Neural cell (in vitro differentiated cells): ENCODE data around the gene DNAJC5. TPM values are rescaled to one million over a fixed set of nuclear protein-coding genes. Genes with fewer than 3 reads are reported as not detected.

Experiments
- H2AFZ ChIP-seq: fragments of 200-600, 300-800 bp; sonication (generic), shearing (Covaris generic); 2 replicates; pipeline ENCODE4 v1.6.0; 2014; ENCODE audit warnings: low read depth, mild to moderate bottlenecking, antibody characterized with exemption, low read length, moderate library complexity
- H3F3A ChIP-seq: fragments of 200-600 bp; shearing (Covaris generic); 2 replicates; pipeline ENCODE4 v1.6.1; 2016; ENCODE audit warnings: mild to moderate bottlenecking, moderate library complexity, mixed read lengths, antibody characterized with exemption, low read length; ENCODE audit not compliant: insufficient read depth, poor library complexity, severe bottlenecking
- H3K27ac ChIP-seq: fragments of 200-600, 300-800 bp; sonication (generic), shearing (Covaris generic); 2 replicates; pipeline ENCODE4 v1.5.1; 2014; ENCODE audit warnings: mild to moderate bottlenecking, low read length, moderate library complexity
- H3K27me3 ChIP-seq: fragments of 300-800, 200-600 bp; sonication (generic), shearing (Covaris generic); 2 replicates; pipeline ENCODE4 v1.6.0; 2014; ENCODE audit warnings: mild to moderate bottlenecking, low read depth, low read length, moderate library complexity; ENCODE audit not compliant: insufficient read depth
- H3K36me3 ChIP-seq: fragments of 300-800, 200-600 bp; sonication (generic), shearing (Covaris generic); 2 replicates; pipeline ENCODE4 v1.5.1; 2014; ENCODE audit warnings: mild to moderate bottlenecking, antibody characterized with exemption, low read length, moderate library complexity; ENCODE audit not compliant: insufficient read depth
- H3K4me2 ChIP-seq: fragments of 300-800, 200-600 bp; sonication (generic), shearing (Covaris generic); 2 replicates; pipeline ENCODE4 v1.6.0; 2014; ENCODE audit warnings: mild to moderate bottlenecking, low read length
- H3K4me3 ChIP-seq: fragments of 300-800, 200-600 bp; sonication (generic), shearing (Covaris generic); 2 replicates; pipeline ENCODE4 v1.5.1; 2014; ENCODE audit warnings: mild to moderate bottlenecking, low read length, moderate library complexity
- H3K79me2 ChIP-seq: fragments of 200-600 bp; shearing (Covaris generic); replicated peaks from 2 replicates; pipeline ENCODE4 v1.6.0; 2014; ENCODE audit warnings: mild to moderate bottlenecking, low read length, moderate library complexity; ENCODE audit not compliant: insufficient read depth
- H3K9ac ChIP-seq: fragments of 300-800, 200-600 bp; sonication (generic), shearing (Covaris generic); 2 replicates; pipeline ENCODE4 v1.6.1; 2016; ENCODE audit warnings: mild to moderate bottlenecking, low read length, mixed read lengths
- H3K9me2 ChIP-seq: fragments of 200-600 bp; shearing (Covaris generic); 2 replicates; pipeline ENCODE4 v1.6.1; 2016; ENCODE audit warnings: mild to moderate bottlenecking, low read length, mixed read lengths; ENCODE audit not compliant: insufficient read depth
- H3K9me3 ChIP-seq: fragments of 200-600, 300-800 bp; sonication (generic), shearing (Covaris generic); 2 replicates; pipeline ENCODE4 v1.6.1; 2016; ENCODE audit warnings: mild to moderate bottlenecking, mixed run types, low read length, moderate library complexity, mixed read lengths
- H4K20me1 ChIP-seq: fragments of 200-600 bp; shearing (Covaris generic); 2 replicates; pipeline ENCODE4 v1.6.1; 2016; ENCODE audit warnings: mild to moderate bottlenecking, mixed run types; ENCODE audit not compliant: insufficient read depth
- CTCF ChIP-seq: fragments of 450-650 bp; IDR thresholded peaks from 2 replicates; pipeline ENCODE4 v1.5.1; 2014; ENCODE audit warnings: antibody characterized with exemption, mild to moderate bottlenecking, moderate library complexity; ENCODE audit not compliant: poor library complexity, severe bottlenecking
- EP300 ChIP-seq: fragments of 450-650 bp; conservative IDR thresholded peaks from 2 replicates; pipeline ENCODE4 v1.6.1; 2014; ENCODE audit warnings: antibody characterized with exemption, mild to moderate bottlenecking, moderate library complexity; ENCODE audit not compliant: poor library complexity, severe bottlenecking
- EZH2 ChIP-seq: fragments of 200-600, 300-800 bp; shearing (Covaris generic), sonication (generic); IDR thresholded peaks from 2 replicates; pipeline ENCODE4 v1.6.1; 2014; ENCODE audit warnings: antibody characterized with exemption, low read length, borderline replicate concordance, mild to moderate bottlenecking; ENCODE audit not compliant: insufficient read depth, poor library complexity, severe bottlenecking
- MXI1 ChIP-seq: fragments of 450-650 bp; conservative IDR thresholded peaks from 2 replicates; pipeline ENCODE4 v1.6.1; 2014; ENCODE audit warnings: antibody characterized with exemption, mild to moderate bottlenecking; ENCODE audit not compliant: poor library complexity, severe bottlenecking
- POLR2AphosphoS5 ChIP-seq: IDR thresholded peaks from 2 replicates; pipeline ENCODE4 v1.6.1; 2012
- RAD21 ChIP-seq: fragments of 450-650 bp; conservative IDR thresholded peaks from 2 replicates; pipeline ENCODE4 v1.6.1; 2014; ENCODE audit warnings: antibody characterized with exemption, mild to moderate bottlenecking, moderate library complexity
- SMC3 ChIP-seq: fragments of 450-650 bp; conservative IDR thresholded peaks from 2 replicates; pipeline ENCODE4 v1.6.1; 2014; ENCODE audit warnings: antibody characterized with exemption, mild to moderate bottlenecking, moderate library complexity; ENCODE audit not compliant: poor library complexity
- TAF1 ChIP-seq: IDR thresholded peaks from 2 replicates; pipeline ENCODE4 v1.6.1; 2012; ENCODE audit warnings: low read depth
- polyA plus RNA-seq: library from polyadenylated mRNA; depleted of rRNA; stranded (reverse); fragments of >200 nt; gene quantifications from 2 replicates; pipeline ENCODE4 v1.2.3, GENCODE V29; 2014
- TF ChIP-seq, protein P1 (sequence below): IDR thresholded peaks from 2 replicates; pipeline ENCODE4 v1.6.1; 2012; ENCODE audit warnings: borderline replicate concordance

The DNAJC5 gene
- polyA plus RNA-seq, 1 donor from 2014 or later, result 82.8 TPM

GRCh38 chr20:63961664-63962425 lies 66.9 kb downstream of the DNAJC5 start:
- Histone ChIP-seq H3K36me3 (no peaks in the 10 kb centered on the region), H3K9ac (no peak overlapping the region), H4K20me1 (no peaks in the 10 kb centered on the region), H3F3A (no peaks in the 10 kb centered on the region), H3K9me2 (no peaks in the 10 kb centered on the region), H3K79me2 (no peaks in the 10 kb centered on the region), H2AFZ (no peak overlapping the region), H3K27ac (no peak overlapping the region), H3K27me3 (no peaks in the 10 kb centered on the region), H3K4me2 (no peak overlapping the region), H3K9me3 (no peaks in the 10 kb centered on the region), H3K4me3 (no peak overlapping the region)
- TF ChIP-seq EP300 (no peak), MXI1 (no peak), SMC3 (no peak), EZH2 (no peak), CTCF (no peak), TAF1 (no peak), POLR2AphosphoS5 (no peak), RAD21 (no peak)
- TF ChIP-seq, protein P1, sequence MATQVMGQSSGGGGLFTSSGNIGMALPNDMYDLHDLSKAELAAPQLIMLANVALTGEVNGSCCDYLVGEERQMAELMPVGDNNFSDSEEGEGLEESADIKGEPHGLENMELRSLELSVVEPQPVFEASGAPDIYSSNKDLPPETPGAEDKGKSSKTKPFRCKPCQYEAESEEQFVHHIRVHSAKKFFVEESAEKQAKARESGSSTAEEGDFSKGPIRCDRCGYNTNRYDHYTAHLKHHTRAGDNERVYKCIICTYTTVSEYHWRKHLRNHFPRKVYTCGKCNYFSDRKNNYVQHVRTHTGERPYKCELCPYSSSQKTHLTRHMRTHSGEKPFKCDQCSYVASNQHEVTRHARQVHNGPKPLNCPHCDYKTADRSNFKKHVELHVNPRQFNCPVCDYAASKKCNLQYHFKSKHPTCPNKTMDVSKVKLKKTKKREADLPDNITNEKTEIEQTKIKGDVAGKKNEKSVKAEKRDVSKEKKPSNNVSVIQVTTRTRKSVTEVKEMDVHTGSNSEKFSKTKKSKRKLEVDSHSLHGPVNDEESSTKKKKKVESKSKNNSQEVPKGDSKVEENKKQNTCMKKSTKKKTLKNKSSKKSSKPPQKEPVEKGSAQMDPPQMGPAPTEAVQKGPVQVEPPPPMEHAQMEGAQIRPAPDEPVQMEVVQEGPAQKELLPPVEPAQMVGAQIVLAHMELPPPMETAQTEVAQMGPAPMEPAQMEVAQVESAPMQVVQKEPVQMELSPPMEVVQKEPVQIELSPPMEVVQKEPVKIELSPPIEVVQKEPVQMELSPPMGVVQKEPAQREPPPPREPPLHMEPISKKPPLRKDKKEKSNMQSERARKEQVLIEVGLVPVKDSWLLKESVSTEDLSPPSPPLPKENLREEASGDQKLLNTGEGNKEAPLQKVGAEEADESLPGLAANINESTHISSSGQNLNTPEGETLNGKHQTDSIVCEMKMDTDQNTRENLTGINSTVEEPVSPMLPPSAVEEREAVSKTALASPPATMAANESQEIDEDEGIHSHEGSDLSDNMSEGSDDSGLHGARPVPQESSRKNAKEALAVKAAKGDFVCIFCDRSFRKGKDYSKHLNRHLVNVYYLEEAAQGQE, result no peak

GRCh38 chr20:63962426-63963347 lies 67.8 kb downstream of the DNAJC5 start:
- no peaks in the 10 kb centered on the region for H3K9me2 ChIP-seq
- no peaks in the 10 kb centered on the region for H3K9me3 ChIP-seq
- H3F3A ChIP-seq, result no peaks in the 10 kb centered on the region
- H3K27me3 ChIP-seq, result no peaks in the 10 kb centered on the region
- no peak overlapping the region for H3K9ac ChIP-seq
- no peaks in the 10 kb centered on the region for H3K36me3 ChIP-seq
- no peak overlapping the region for H2AFZ ChIP-seq
- no peaks in the 10 kb centered on the region for H3K79me2 ChIP-seq
- no peak overlapping the region for H3K4me2 ChIP-seq
- H4K20me1 ChIP-seq, result no peaks in the 10 kb centered on the region
- H3K27ac ChIP-seq, result no peak overlapping the region
- H3K4me3 ChIP-seq, result no peak overlapping the region
- TF ChIP-seq EP300, result no peak
- no peak for TF ChIP-seq TAF1
- no peak for TF ChIP-seq RAD21
- TF ChIP-seq SMC3, result no peak
- no peak for TF ChIP-seq EZH2
- no peak for TF ChIP-seq MXI1
- TF ChIP-seq, protein P1, result no peak
- no peak for TF ChIP-seq CTCF
- TF ChIP-seq POLR2AphosphoS5, result no peak
